Esophagus muscularis mucosa (tissue), 3 donors: Measurements from ENCODE around the gene SPOCK1.

ENCODE experiments used
- POLR2A ChIP-seq: fragments of 450-650 bp; IDR thresholded peaks from one replicate; pipeline ENCODE4 v1.6.1; 2017; ENCODE audit warnings: antibody characterized with exemption, moderate library complexity, mild to moderate bottlenecking, low read depth
- TF ChIP-seq, protein P1 (sequence below), 3 experiments: fragments of 200-600 bp in 2 of 3; fragments of 450-650 bp in 1 of 3; sonication (generic) in 2 of 3; IDR thresholded peaks; one replicate each; pipeline ENCODE4 v1.5.1; 2017 to 2019; ENCODE audit warnings: antibody characterized with exemption in 3 of 3, mild to moderate bottlenecking in 2 of 3, moderate library complexity in 1 of 3

DNA sequence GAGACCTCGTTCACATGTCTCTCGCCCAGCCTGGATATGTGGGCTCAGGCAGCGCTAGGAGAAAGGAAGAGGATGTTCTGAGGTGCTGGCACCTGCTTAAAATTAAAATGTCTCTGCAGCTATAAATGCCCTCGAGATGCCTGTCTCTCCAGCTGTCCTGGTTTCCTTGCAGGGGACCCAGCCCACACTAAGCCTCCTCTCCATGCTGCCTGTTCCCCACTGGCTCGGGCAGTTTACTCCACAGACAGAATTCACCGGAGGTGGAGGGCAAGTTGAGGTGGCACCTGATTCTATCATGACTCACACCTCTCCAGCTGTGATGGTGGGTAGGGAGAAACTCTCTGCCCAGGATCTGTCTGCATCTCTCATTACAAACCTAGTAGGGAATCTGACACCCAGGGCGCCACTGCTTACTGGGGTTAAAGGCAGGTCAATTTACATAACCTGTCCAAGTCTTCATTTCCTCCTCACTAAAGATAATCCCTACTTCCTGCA, 420.9 kb downstream of the SPOCK1 start:
- TF ChIP-seq, protein P1, sequence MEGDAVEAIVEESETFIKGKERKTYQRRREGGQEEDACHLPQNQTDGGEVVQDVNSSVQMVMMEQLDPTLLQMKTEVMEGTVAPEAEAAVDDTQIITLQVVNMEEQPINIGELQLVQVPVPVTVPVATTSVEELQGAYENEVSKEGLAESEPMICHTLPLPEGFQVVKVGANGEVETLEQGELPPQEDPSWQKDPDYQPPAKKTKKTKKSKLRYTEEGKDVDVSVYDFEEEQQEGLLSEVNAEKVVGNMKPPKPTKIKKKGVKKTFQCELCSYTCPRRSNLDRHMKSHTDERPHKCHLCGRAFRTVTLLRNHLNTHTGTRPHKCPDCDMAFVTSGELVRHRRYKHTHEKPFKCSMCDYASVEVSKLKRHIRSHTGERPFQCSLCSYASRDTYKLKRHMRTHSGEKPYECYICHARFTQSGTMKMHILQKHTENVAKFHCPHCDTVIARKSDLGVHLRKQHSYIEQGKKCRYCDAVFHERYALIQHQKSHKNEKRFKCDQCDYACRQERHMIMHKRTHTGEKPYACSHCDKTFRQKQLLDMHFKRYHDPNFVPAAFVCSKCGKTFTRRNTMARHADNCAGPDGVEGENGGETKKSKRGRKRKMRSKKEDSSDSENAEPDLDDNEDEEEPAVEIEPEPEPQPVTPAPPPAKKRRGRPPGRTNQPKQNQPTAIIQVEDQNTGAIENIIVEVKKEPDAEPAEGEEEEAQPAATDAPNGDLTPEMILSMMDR (IDR thresholded peaks at IDR 0.05) = no peak
- no peak for TF ChIP-seq POLR2A
